SK-N-SH (cell line): ENCODE results near the gene JAG2. TPM values are rescaled to one million over a fixed set of nuclear protein-coding genes. Genes with fewer than 3 reads are reported as not detected.

Experiments
- CTCF ChIA-PET: fragments of 300-600, 350-600 bp; formaldehyde crosslinking; extraction: SDS; loops from one replicate; lab custom pipeline; 2021; lab: Yijun Ruan, JAX
- POLR2A ChIA-PET: fragments of 350-600 bp; sonication (Branson Sonifier 250); formaldehyde crosslinking; extraction: SDS; loops from one replicate; lab custom pipeline; 2020; ENCODE audit warnings: antibody characterized with exemption, inconsistent platforms; lab: Yijun Ruan, JAX
- DNase-seq: peaks from one replicate; pipeline ENCODE4 v3.0.0; 2012
- H2AFZ ChIP-seq: fragments of 200-600 bp; sonication (generic); 2 replicates; pipeline ENCODE4 v1.8.1; 2016; ENCODE audit warnings: antibody characterized with exemption, mild to moderate bottlenecking, low read depth
- H3F3A ChIP-seq: fragments of 200-600 bp; sonication (generic); replicated peaks from 2 replicates; pipeline ENCODE3; 2016; ENCODE audit warnings: antibody characterized with exemption, mild to moderate bottlenecking; ENCODE audit not compliant: insufficient read depth
- H3K27ac ChIP-seq, 2 experiments: fragments of 200-500 bp in 1 of 2; fragments of 200-600 bp in 1 of 2; sonication (Bioruptor generic) in 1 of 2; sonication (generic), shearing (Covaris generic) in 1 of 2; 2 replicates each; pipeline versions ENCODE4 v1.5.1 to v1.6.1; 2014 to 2016; ENCODE audit warnings: low read depth in 2 of 2, inconsistent platforms in 1 of 2, low read length in 1 of 2, mild to moderate bottlenecking in 1 of 2, mixed read lengths in 1 of 2
- H3K27me3 ChIP-seq: fragments of 200-600 bp; sonication (generic), shearing (Covaris generic); 2 replicates; pipeline ENCODE4 v1.6.1; 2016; ENCODE audit warnings: mixed run types; ENCODE audit not compliant: insufficient read depth
- H3K36me3 ChIP-seq, 2 experiments: fragments of 200-500 bp in 1 of 2; fragments of 200-600 bp in 1 of 2; sonication (Bioruptor generic) in 1 of 2; sonication (generic) in 1 of 2; replicated peaks in 1 of 2; 2 replicates each; pipeline versions ENCODE3 to v1.5.1; 2014 to 2016; ENCODE audit warnings: low read length in 1 of 2, mild to moderate bottlenecking in 1 of 2; ENCODE audit not compliant: insufficient read depth in 2 of 2, control insufficient read depth in 1 of 2
- H3K4me1 ChIP-seq, 2 experiments: fragments of 200-500 bp in 1 of 2; fragments of 200-600 bp in 1 of 2; sonication (Bioruptor generic) in 1 of 2; sonication (generic), shearing (Covaris generic) in 1 of 2; 2 replicates each; pipeline versions ENCODE4 v1.5.1 to v1.6.1; 2014 to 2016; ENCODE audit warnings: low read depth in 1 of 2, low read length in 1 of 2, mixed run types in 1 of 2; ENCODE audit not compliant: insufficient read depth in 2 of 2, control insufficient read depth in 1 of 2
- H3K4me2 ChIP-seq: fragments of 200-600 bp; sonication (generic), shearing (Covaris generic); 2 replicates; pipeline ENCODE4 v1.6.1; 2017; ENCODE audit warnings: mixed run types
- H3K4me3 ChIP-seq, 2 experiments: fragments of 200-500 bp in 1 of 2; fragments of 200-600 bp in 1 of 2; sonication (Bioruptor generic) in 1 of 2; sonication (generic), shearing (Covaris generic) in 1 of 2; 2 replicates each; pipeline versions ENCODE4 v1.5.1 to v1.8.1; 2014 to 2016; ENCODE audit warnings: low read depth in 2 of 2, inconsistent platforms in 1 of 2, low read length in 1 of 2, mild to moderate bottlenecking in 1 of 2, mixed read lengths in 1 of 2, moderate library complexity in 1 of 2
- H3K79me2 ChIP-seq: fragments of 200-600 bp; sonication (generic); 2 replicates; pipeline ENCODE4 v1.8.1; 2017; ENCODE audit warnings: mild to moderate bottlenecking; ENCODE audit not compliant: insufficient read depth
- H3K9ac ChIP-seq: fragments of 200-600 bp; sonication (generic); 2 replicates; pipeline ENCODE4 v1.6.1; 2017; ENCODE audit warnings: mixed run types
- H3K9me2 ChIP-seq: fragments of 200-600 bp; sonication (generic); 2 replicates; pipeline ENCODE4 v1.6.1; 2017; ENCODE audit warnings: mixed run types
- H3K9me3 ChIP-seq: fragments of 200-600 bp; sonication (generic); 2 replicates; pipeline ENCODE4 v1.6.1; 2017; ENCODE audit warnings: mixed run types, mild to moderate bottlenecking, moderate library complexity
- H4K20me1 ChIP-seq: fragments of 200-600 bp; sonication (generic); 2 replicates; pipeline ENCODE4 v1.6.1; 2017; ENCODE audit warnings: mild to moderate bottlenecking, mixed run types; ENCODE audit not compliant: insufficient read depth
- ELF1 ChIP-seq: IDR thresholded peaks from 2 replicates; pipeline ENCODE4 v1.4.0; 2012
- GABPA ChIP-seq: IDR thresholded peaks from 2 replicates; pipeline ENCODE4 v1.4.0; 2012; ENCODE audit warnings: low read depth, mild to moderate bottlenecking
- GATA2 ChIP-seq: sonication (generic); formaldehyde crosslinking; IDR thresholded peaks from 2 replicates; pipeline ENCODE4 v1.5.0; 2020; ENCODE audit warnings: mild to moderate bottlenecking, missing genetic modification reagents
- JUND ChIP-seq: IDR thresholded peaks from 2 replicates; pipeline ENCODE4 v1.4.0; 2012
- MXI1 ChIP-seq: IDR thresholded peaks from 2 replicates; pipeline ENCODE4 v1.6.1; 2012; ENCODE audit warnings: mild to moderate bottlenecking, low read depth, low read length, improper control_type of control experiment
- NFIC ChIP-seq: IDR thresholded peaks from 2 replicates; pipeline ENCODE4 v1.4.0; 2012; ENCODE audit warnings: borderline replicate concordance
- RCOR1 ChIP-seq: fragments of 150-350 bp; IDR thresholded peaks from 2 replicates; pipeline ENCODE4 v1.6.1; 2017; ENCODE audit warnings: antibody characterized with exemption, low read length
- REST ChIP-seq: IDR thresholded peaks from 2 replicates; pipeline ENCODE4 v1.6.1; 2012; ENCODE audit warnings: mild to moderate bottlenecking, low read depth, low read length, moderate library complexity
- SMC3 ChIP-seq: IDR thresholded peaks from 2 replicates; pipeline ENCODE4 v1.6.1; 2012; ENCODE audit warnings: low read depth, low read length, improper control_type of control experiment
- USF1 ChIP-seq: IDR thresholded peaks from 2 replicates; pipeline ENCODE4 v1.4.0; 2012; ENCODE audit warnings: low read depth, borderline replicate concordance
- YY1 ChIP-seq: IDR thresholded peaks from 2 replicates; pipeline ENCODE4 v1.4.0; 2012; ENCODE audit warnings: low read depth, mild to moderate bottlenecking
- WGBS: methylation state at CpG from one replicate; pipeline ENCODE4 v1.1.6; 2017; ENCODE audit warnings: low lambda C conversion rate; 5-methylcytosine and 5-hydroxymethylcytosine counted together
- polyA plus RNA-seq, 3 experiments: library from polyadenylated mRNA; depleted of rRNA; stranded (reverse); fragments of >200 nt; gene quantifications; 2 replicates each; pipeline ENCODE4 v1.2.3, GENCODE V29; 2012
- TF ChIP-seq, protein P1 (sequence below): fragments of 150-350 bp; IDR thresholded peaks from 2 replicates; pipeline ENCODE4 v1.6.1; 2016; ENCODE audit warnings: mild to moderate bottlenecking, low read depth, low read length

Gene JAG2
- polyA plus RNA-seq, 1 of the 3 experiments (the other 2 are of a cell fraction) = 1.7 TPM

DNA sequence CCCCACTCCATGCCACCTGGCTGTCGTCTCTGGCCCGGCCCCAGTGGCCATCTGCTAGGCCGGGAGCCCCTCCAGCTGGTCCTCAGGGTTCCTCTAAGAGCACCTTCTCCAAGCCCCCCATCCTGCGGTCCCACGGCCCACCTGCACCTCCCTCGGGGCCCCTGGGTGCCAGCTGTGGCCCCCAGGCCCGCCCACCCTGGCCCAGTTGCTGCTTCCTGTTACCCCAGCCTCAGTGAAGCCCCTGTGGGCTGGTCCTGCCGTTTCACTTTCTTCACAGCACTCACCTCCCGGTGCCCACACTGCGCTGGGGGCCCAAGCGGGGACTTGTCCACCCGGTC is 40.1 kb upstream of the JAG2 start:
- Histone ChIP-seq H3K36me3 (peaks cover 0 to 14% of the 10 kb centered on the region in 2 experiments), H3K4me2 (no peak overlapping the region), H4K20me1 (no peaks in the 10 kb centered on the region), H3K27me3 (no peaks in the 10 kb centered on the region), H2AFZ (no peak overlapping the region), H3K9me2 (no peaks in the 10 kb centered on the region), H3F3A (no peaks in the 10 kb centered on the region), H3K4me3 (no peak overlapping the region), H3K4me1 (peaks cover 0 to 98% of the 10 kb centered on the region in 2 experiments; a peak in 1 of 4 replicates), H3K9ac (no peak overlapping the region), H3K27ac (peak overlapping the region in 1 of 2 experiments; percentile 87; a peak in 2 of 4 replicates), H3K79me2 (no peaks in the 10 kb centered on the region), H3K9me3 (no peaks in the 10 kb centered on the region)
- 80% methylated on average over 9 of the region's 12 CpGs for WGBS
- CTCF ChIA-PET = interaction anchor here (1.1 to 1.8 kb wide), 3 partner anchors 73 to 272 kb away, joined by 3 to 5 read pairs (median 4); no protein-coding TSS in a partner anchor
- POLR2A ChIA-PET = no interaction called here
- TF ChIP-seq ELF1 (no peak), USF1 (no peak), MXI1 (no peak), GATA2 (CRISPR knock-in tag) (no peak), YY1 (no peak), NFIC (no peak), SMC3 (no peak), RCOR1 (no peak), REST (no peak), JUND (no peak), GABPA (no peak)
- TF ChIP-seq, protein P1, sequence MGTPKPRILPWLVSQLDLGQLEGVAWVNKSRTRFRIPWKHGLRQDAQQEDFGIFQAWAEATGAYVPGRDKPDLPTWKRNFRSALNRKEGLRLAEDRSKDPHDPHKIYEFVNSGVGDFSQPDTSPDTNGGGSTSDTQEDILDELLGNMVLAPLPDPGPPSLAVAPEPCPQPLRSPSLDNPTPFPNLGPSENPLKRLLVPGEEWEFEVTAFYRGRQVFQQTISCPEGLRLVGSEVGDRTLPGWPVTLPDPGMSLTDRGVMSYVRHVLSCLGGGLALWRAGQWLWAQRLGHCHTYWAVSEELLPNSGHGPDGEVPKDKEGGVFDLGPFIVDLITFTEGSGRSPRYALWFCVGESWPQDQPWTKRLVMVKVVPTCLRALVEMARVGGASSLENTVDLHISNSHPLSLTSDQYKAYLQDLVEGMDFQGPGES = no peak
- no peak for DNase-seq
